GM12878 (cell line): ENCODE results near the gene GNB3. TPM values are rescaled to one million over a fixed set of nuclear protein-coding genes. Genes with fewer than 3 reads are reported as not detected.
"Not testable (repeated sequence)": the region's sequence is repeated elsewhere in the genome, so short reads cannot be mapped to it uniquely, and the experiment has no call there.

Source experiments
- ATAC-seq: fragments of 200-7000 bp; cut with Tn5 transposase; 3 replicates; pipeline ENCODE4 v1.9.1; 2020; ENCODE audit warnings: mild to moderate bottlenecking, moderate library complexity
- BruUV-seq: library from RNA; stranded (reverse); fragments of 400-500 nt; replicated peaks from 2 replicates; lab custom pipeline; 2021; lab: Mats Ljungman, UMichigan
- CTCF ChIA-PET: fragments of 300-600 bp; sonication (Branson Sonifier 250); formaldehyde crosslinking; extraction: SDS; loops from one replicate; lab custom pipeline; 2021; ENCODE audit warnings: inconsistent platforms; lab: Yijun Ruan, JAX
- POLR2A ChIA-PET: fragments of 350-600 bp; formaldehyde crosslinking; extraction: SDS; loops from one replicate; lab custom pipeline; 2021; ENCODE audit warnings: inconsistent platforms; lab: Charles Lee
- RAD21 ChIA-PET: fragments of 300-600 bp; sonication (Branson Sonifier 250); formaldehyde crosslinking; loops from one replicate; lab custom pipeline; 2023; ENCODE audit warnings: antibody characterized with exemption; ENCODE audit not compliant: unreplicated experiment; lab: Charles Lee
- SMC1A ChIA-PET: fragments of 300-600 bp; sonication (Branson Sonifier 250); formaldehyde crosslinking; loops from one replicate; lab custom pipeline; 2023; ENCODE audit not compliant: unreplicated experiment, uncharacterized antibody; lab: Charles Lee
- DNase-seq: peaks from one replicate; pipeline ENCODE4 v3.0.0-alpha.2; 2011; ENCODE audit warnings: low read depth, low spot score
- FAIRE-seq: peaks from 3 replicates; lab custom pipeline; 2011; peaks lifted over from hg19 to GRCh38; lab: Jason Lieb, UNC
- H2AFZ ChIP-seq: 2 replicates; pipeline ENCODE4 v1.6.0; 2011; ENCODE audit warnings: low read depth, low read length, control low read depth; ENCODE audit not compliant: control insufficient read depth
- H3K27ac ChIP-seq: 2 replicates; pipeline ENCODE4 v1.5.1; 2011; ENCODE audit warnings: control low read depth; ENCODE audit not compliant: control insufficient read depth, insufficient read depth
- H3K27me3 ChIP-seq, 2 experiments: replicated peaks in 1 of 2; 2 replicates each; pipeline versions ENCODE4 v1.6.0 to v1.6.1; 2011; ENCODE audit warnings: low read length in 1 of 2; ENCODE audit not compliant: control insufficient read depth in 2 of 2, insufficient read depth in 2 of 2
- H3K36me3 ChIP-seq, 2 experiments: 2 replicates each; pipeline ENCODE4 v1.5.1; 2011; ENCODE audit warnings: low read length in 1 of 2; ENCODE audit not compliant: control insufficient read depth in 2 of 2, insufficient read depth in 2 of 2
- H3K4me1 ChIP-seq: 2 replicates; pipeline ENCODE4 v1.6.1; 2011; ENCODE audit warnings: mild to moderate bottlenecking, low read length, moderate library complexity, mixed read lengths; ENCODE audit not compliant: control insufficient read depth, insufficient read depth
- H3K4me2 ChIP-seq: 2 replicates; pipeline ENCODE4 v1.6.0; 2011; ENCODE audit warnings: control low read depth; ENCODE audit not compliant: control insufficient read depth, insufficient read depth
- H3K4me3 ChIP-seq: fragments of 200-600 bp; sonication (generic); 2 replicates; pipeline ENCODE4 v1.5.1; 2016
- H3K79me2 ChIP-seq: 2 replicates; pipeline ENCODE4 v1.6.0; 2011; ENCODE audit warnings: low read length; ENCODE audit not compliant: control insufficient read depth, insufficient read depth
- H3K9ac ChIP-seq: 2 replicates; pipeline ENCODE4 v1.8.0; 2011; ENCODE audit warnings: low read length, control low read depth, mixed read lengths; ENCODE audit not compliant: control insufficient read depth, insufficient read depth
- H3K9me3 ChIP-seq: replicated peaks from 3 replicates; pipeline ENCODE4 v1.5.1; 2011; ENCODE audit warnings: mild to moderate bottlenecking, low read length; ENCODE audit not compliant: control insufficient read depth, insufficient read depth
- H4K20me1 ChIP-seq: 2 replicates; pipeline ENCODE4 v1.6.0; 2011; ENCODE audit not compliant: control insufficient read depth, insufficient read depth
- EGR1 ChIP-seq, 2 experiments: IDR thresholded peaks; 1 replicate in 1 of 2; 2 replicates in 1 of 2; pipeline ENCODE4 v1.6.1; 2011 to 2012; ENCODE audit warnings: low read depth in 2 of 2, low read length in 2 of 2, borderline replicate concordance in 1 of 2, mild to moderate bottlenecking in 1 of 2, moderate library complexity in 1 of 2
- IKZF1 ChIP-seq: fragments of 450-650 bp; conservative IDR thresholded peaks from 2 replicates; pipeline ENCODE4 v1.6.1; 2017; ENCODE audit warnings: antibody characterized with exemption, mild to moderate bottlenecking
- NR2C2 ChIP-seq: IDR thresholded peaks from 2 replicates; pipeline ENCODE4 v1.6.1; 2011; ENCODE audit warnings: borderline replicate concordance, low read depth; ENCODE audit not compliant: control insufficient read depth, insufficient read length
- NR2F1 ChIP-seq: fragments of 450-650 bp; conservative IDR thresholded peaks from 2 replicates; pipeline ENCODE4 v1.6.1; 2017; ENCODE audit warnings: mild to moderate bottlenecking
- PAX5 ChIP-seq: IDR thresholded peaks from 2 replicates; pipeline ENCODE4 v1.6.1; 2011; ENCODE audit warnings: low read depth, low read length, borderline replicate concordance
- ZNF217 ChIP-seq: fragments of 450-650 bp; IDR thresholded peaks from 2 replicates; pipeline ENCODE4 v1.6.1; 2017; ENCODE audit warnings: antibody characterized with exemption, mild to moderate bottlenecking
- ZNF687 ChIP-seq: fragments of 450-650 bp; IDR thresholded peaks from 2 replicates; pipeline ENCODE4 v1.6.1; 2017; ENCODE audit warnings: mild to moderate bottlenecking, moderate library complexity
- WGBS: methylation state at CpG from one replicate; pipeline ENCODE4 v1.1.6; 2016; ENCODE audit warnings: low lambda C conversion rate; ENCODE audit not compliant: insufficient replicate concordance, insufficient coverage; ENCODE audit errors: missing lambda C conversion rate; 5-methylcytosine and 5-hydroxymethylcytosine counted together
- in situ Hi-C: fragments of 300-500 bp; cut with MboI; formaldehyde crosslinking; loops from 9 replicates; pipeline ENCODE4 v1.14.3; 2018; ENCODE audit warnings: mixed read lengths
- intact Hi-C: fragments of 100-400 bp; cut with micrococcal nuclease; formaldehyde crosslinking; loops from one replicate; pipeline ENCODE4 v1.14.2; 2022; ENCODE audit not compliant: unreplicated experiment
- polyA plus RNA-seq, 11 experiments: library from polyadenylated mRNA; depleted of rRNA in 4 of 11; unstranded in 6 of 11; stranded (reverse) in 5 of 11; fragments of >200 nt; fragmentation: Nextera tagmentation in 4 of 11; fragmentation: Illumina TruSeq in 1 of 11; extraction: Ambion mirVana in 4 of 11; extraction: Trizol in 1 of 11; gene quantifications; 1 replicate in 1 of 11; 2 replicates in 10 of 11; pipeline versions ENCODE4 v1.2.1 to v1.2.3, GENCODE V29; 2011 to 2016; ENCODE audit warnings: inconsistent platforms in 2 of 11, missing spikeins in 2 of 11, low read depth in 1 of 11
- total RNA-seq, 4 experiments: library from RNA; depleted of rRNA in 3 of 4; stranded (reverse); fragments of >200 nt in 3 of 4; fragmentation: Illumina TruSeq in 1 of 4; extraction: Trizol in 1 of 4; gene quantifications; 2 replicates each; pipeline versions ENCODE4 v1.2.1 to v1.2.3, GENCODE V29; 2013 to 2021
- TF ChIP-seq, protein P1 (sequence below): fragments of 450-650 bp; formaldehyde crosslinking; IDR thresholded peaks from 2 replicates; pipeline ENCODE4 v1.5.0; 2022; ENCODE audit warnings: mild to moderate bottlenecking, missing genetic modification characterization
- TF ChIP-seq, protein P2 (sequence below): fragments of 450-650 bp; IDR thresholded peaks from 2 replicates; pipeline ENCODE4 v1.6.1; 2016; ENCODE audit warnings: mild to moderate bottlenecking

Gene GNB3
- total and polyA plus RNA-seq, 10 of the 15 experiments (the other 5 are each of a cell fraction or from before 2014, with no cell fraction given) = 0.05 to 1.1 (median 0.36) TPM

DNA sequence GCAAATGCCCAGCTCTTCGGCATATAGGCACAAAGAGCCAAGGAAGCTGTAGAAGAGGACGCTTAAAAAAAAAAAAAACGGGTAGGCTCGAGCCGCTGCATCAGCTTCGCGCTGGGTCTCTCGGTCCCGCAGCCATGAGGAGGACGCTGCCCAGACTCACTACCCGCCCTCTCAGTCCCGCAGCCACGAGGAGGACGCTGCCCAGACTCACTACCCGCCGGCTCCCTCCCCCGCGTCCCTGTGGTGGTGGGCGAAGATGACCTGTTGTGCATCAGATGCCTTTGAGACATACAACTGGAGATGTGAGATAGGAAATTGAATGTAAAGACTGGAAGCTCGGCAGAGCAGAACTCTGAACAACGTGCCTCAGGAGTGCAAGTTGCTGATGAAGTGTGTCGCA lies 43.8 kb downstream of the GNB3 start (continued):
- TF ChIP-seq ZNF687 (no peak), NR2C2 (no peak), ZNF217 (no peak), NR2F1 (no peak), PAX5 (no peak), EGR1 (IDR thresholded peaks at IDR 0.05; ENCODE audit: borderline replicate concordance in 1 of 2, low read depth in 2 of 2, low read length in 2 of 2) (no peak), IKZF1 (no peak)
- TF ChIP-seq, protein P1, sequence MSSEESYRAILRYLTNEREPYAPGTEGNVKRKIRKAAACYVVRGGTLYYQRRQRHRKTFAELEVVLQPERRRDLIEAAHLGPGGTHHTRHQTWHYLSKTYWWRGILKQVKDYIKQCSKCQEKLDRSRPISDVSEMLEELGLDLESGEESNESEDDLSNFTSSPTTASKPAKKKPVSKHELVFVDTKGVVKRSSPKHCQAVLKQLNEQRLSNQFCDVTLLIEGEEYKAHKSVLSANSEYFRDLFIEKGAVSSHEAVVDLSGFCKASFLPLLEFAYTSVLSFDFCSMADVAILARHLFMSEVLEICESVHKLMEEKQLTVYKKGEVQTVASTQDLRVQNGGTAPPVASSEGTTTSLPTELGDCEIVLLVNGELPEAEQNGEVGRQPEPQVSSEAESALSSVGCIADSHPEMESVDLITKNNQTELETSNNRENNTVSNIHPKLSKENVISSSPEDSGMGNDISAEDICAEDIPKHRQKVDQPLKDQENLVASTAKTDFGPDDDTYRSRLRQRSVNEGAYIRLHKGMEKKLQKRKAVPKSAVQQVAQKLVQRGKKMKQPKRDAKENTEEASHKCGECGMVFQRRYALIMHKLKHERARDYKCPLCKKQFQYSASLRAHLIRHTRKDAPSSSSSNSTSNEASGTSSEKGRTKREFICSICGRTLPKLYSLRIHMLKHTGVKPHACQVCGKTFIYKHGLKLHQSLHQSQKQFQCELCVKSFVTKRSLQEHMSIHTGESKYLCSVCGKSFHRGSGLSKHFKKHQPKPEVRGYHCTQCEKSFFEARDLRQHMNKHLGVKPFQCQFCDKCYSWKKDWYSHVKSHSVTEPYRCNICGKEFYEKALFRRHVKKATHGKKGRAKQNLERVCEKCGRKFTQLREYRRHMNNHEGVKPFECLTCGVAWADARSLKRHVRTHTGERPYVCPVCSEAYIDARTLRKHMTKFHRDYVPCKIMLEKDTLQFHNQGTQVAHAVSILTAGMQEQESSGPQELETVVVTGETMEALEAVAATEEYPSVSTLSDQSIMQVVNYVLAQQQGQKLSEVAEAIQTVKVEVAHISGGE = no peak
- TF ChIP-seq, protein P2, sequence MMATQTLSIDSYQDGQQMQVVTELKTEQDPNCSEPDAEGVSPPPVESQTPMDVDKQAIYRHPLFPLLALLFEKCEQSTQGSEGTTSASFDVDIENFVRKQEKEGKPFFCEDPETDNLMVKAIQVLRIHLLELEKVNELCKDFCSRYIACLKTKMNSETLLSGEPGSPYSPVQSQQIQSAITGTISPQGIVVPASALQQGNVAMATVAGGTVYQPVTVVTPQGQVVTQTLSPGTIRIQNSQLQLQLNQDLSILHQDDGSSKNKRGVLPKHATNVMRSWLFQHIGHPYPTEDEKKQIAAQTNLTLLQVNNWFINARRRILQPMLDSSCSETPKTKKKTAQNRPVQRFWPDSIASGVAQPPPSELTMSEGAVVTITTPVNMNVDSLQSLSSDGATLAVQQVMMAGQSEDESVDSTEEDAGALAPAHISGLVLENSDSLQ = no peak

DNA sequence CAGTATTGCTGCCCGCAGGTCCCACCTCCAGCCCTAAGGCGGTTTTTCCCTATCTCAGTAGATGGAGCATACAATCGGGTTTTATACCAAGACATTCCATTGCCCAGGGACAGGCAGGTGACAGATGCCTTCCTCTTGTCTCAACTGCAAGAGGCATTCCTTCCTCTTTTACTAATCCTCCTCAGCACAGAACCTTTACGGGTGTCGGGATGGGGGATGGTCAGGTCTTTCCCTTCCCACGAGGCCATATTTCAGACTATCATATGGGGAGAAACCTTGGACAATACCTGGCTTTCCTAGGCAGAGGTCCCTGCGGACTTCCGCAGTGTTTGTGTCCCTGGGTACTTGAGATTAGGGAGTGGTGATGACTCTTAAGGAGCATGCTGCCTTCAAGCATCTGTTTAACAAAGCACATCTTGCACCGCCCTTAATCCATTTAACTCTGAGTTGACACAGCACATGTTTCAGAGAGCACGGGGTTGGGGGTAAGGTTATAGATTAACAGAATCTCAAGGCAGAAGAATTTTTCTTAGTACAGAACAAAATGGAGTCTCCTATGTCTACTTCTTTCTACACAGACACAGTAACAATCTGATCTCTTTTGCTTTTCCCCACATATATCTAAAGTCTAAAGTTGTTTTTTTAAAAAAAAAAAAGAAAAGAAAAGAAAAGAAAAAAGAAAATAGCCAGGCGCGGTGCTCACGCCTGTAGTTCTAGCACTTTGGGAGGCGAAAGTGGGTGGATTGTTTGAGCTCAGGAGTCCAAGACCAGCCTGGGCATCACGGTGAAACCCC lies 45.7 kb downstream of the GNB3 start:
- ATAC-seq, H3K27me3 ChIP-seq, H2AFZ ChIP-seq, H3K9me3 ChIP-seq, FAIRE-seq, H3K4me1 ChIP-seq, intact Hi-C loops, H3K79me2 ChIP-seq, BruUV-seq, H3K4me2 ChIP-seq, SMC1A ChIA-PET, H3K9ac ChIP-seq, DNase-seq, H4K20me1 ChIP-seq, H3K27ac ChIP-seq, H3K4me3 ChIP-seq, H3K36me3 ChIP-seq, in situ Hi-C loops: not testable (repeated sequence)
- ChIA-PET POLR2A (interaction anchor here (1.4 to 1.5 kb wide), 2 partner anchors 13 to 15 kb away, joined by 3 to 4 read pairs; partner anchors contain the start of gene SPSB2), RAD21 (interaction anchor here (1.4 kb wide), 1 partner anchor 14 kb away, joined by 4 read pairs; the partner anchor contains the start of gene SPSB2), CTCF (interaction anchor here (1.8 kb wide), 1 partner anchor 14 kb away, joined by 8 read pairs; the partner anchor contains the start of gene SPSB2)
- WGBS = 77% methylated on average over 12 of the region's 15 CpGs
